LNCAP (cell line): ENCODE results near the gene HSD17B3.
A peak's percentile ranks its signal among the peaks of the same experiment; 100 is the strongest.

ENCODE experiments used
- TF ChIP-seq, protein P1 (sequence below): fragments of 450-650 bp; IDR thresholded peaks from 2 replicates; pipeline ENCODE4 v1.5.1; 2017; ENCODE audit warnings: mild to moderate bottlenecking

HSD17B3 gene

DNA sequence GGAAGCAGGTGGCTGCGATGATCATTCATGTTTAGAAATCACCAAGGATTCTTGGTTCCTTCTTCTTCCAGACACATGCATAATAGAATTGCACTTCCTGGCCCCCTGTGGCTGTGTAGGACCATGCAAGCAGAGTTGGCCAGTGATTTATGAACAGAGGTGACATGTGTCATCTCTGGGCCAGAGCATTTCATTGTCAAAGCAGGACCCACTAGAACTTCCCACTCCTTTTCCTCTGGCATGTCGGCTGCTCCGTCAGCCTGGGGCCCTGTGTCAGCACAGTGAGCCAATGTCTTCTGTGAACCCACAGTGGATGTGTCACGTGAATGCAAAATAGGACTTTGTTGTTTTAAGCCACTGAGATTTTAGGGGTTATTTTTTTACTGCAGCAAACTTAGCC is 59.2 kb downstream of the HSD17B3 start:
- TF ChIP-seq, protein P1, sequence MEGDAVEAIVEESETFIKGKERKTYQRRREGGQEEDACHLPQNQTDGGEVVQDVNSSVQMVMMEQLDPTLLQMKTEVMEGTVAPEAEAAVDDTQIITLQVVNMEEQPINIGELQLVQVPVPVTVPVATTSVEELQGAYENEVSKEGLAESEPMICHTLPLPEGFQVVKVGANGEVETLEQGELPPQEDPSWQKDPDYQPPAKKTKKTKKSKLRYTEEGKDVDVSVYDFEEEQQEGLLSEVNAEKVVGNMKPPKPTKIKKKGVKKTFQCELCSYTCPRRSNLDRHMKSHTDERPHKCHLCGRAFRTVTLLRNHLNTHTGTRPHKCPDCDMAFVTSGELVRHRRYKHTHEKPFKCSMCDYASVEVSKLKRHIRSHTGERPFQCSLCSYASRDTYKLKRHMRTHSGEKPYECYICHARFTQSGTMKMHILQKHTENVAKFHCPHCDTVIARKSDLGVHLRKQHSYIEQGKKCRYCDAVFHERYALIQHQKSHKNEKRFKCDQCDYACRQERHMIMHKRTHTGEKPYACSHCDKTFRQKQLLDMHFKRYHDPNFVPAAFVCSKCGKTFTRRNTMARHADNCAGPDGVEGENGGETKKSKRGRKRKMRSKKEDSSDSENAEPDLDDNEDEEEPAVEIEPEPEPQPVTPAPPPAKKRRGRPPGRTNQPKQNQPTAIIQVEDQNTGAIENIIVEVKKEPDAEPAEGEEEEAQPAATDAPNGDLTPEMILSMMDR: no peak

DNA sequence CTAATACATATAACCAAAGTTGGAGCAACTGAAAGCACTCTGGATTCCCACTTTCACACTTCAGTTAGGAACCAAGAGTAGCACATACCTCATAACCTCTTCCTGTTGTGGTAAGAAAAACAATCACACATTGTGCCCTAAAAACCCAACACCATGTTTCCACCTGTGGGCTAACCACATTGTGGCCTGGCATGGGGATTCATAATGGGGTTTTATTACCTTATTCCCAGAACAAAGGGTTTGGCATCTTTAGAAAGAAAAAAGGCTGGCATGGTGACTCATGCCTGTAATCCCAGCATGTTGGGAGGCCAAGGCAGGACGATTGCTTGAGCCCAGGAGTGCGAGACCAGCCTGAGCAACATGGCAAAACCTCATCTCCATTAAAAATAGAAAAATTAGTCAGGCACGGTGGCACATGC is 60.6 kb downstream of the HSD17B3 start:
- TF ChIP-seq, protein P1: no peak

DNA sequence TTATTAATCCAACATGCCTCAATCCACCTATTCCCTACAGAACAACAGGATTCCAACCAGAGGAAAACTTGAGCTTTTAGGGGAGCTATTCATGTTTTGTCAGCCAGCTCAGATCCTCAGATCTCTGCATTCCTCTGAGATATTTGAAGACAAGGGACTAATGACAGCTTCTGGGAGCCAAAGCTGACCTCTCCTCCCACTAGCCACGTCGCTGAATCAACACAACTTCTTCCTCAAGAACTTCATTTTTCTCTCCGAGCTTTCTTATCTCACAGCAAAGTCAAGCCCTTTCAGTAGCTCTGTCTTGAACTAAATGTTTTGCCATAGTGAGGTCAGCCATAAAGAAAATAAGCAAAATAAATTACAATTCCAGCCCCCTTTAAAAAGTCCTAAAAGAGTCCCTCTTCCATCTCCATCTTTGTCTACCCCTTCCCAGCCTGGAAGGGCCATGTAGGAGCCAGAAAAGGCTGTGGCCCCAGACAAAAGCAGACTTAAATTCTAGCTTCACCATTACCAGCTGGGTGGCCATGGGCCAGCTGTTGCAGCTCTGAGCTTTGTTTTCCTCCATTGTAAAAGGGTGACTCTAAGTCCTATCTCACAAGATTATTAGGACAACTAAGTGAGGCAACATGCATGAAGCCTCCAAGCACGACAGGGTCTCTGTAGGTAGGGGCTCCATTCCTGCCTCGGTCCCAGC is 65.0 kb downstream of the HSD17B3 start:
- TF ChIP-seq, protein P1: no peak

DNA sequence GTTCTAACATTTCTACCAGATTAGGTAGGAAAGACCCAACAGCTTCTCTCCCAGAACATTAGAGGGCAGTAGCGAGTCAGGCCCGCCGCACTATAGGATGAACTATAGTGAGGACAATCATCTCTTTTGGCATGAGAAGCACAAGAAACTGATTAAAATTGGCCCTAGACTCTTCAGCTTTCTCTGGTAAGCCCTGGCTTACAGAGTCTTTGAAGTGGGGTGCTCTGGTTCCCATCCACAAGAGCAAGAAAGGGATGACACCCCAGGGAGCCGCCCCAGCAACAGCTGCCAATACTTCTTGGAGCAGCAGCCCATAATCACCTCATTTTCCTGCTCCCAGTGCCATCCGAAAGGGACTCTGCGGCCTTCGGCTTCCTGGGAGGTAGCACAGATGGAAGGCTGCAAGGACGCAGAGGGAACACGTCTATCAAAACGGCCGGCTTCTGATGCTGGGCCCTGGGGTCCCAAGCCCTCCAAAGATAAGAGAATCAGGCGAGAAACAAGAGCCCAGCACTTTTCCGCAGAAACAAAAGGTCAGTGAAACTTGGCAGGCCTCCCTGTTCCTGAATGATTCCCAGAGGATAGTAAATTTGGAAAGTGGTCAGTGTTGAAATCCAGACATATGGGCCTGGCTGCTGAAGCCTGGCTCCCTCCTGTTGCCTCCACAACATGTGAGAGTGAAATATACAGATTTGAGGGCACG is 69.3 kb downstream of the HSD17B3 start:
- TF ChIP-seq, protein P1: peak; percentile 95

DNA sequence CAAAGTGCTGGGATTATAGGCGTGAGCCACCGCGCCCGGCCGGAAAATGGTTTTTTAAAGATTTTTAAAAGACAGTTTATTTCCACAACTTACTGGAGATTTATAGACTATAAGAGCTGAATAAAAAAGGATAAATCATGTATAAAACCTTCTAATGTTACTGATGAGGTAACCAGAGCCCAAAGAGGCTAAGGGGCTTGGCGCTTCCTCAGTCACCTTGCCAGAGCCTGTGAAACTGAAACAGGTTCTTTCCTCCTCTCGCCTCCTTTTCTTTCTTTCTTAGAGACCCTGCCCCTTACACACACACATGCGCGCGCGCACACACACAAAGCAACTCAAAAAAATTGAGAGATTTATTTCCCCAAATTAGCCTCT is 69.8 kb downstream of the HSD17B3 start:
- TF ChIP-seq, protein P1: no peak

DNA sequence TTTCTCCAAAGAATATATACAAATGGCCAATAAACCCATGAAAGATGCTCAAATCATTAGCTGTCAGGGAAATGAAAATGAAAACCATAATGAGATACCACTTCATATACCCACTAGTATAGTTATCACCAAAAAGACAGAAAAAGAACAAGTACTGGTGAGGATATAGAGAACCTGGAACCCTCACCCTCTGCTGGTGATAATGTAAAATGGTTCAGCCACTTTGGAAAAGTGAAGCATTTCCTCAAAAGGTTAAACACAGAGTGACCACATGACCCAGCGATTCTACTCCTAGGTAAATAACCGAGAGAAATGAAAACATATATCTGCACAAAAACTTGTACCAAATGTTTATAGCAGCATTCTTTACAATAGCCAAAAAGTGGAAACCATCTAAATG is 72.0 kb downstream of the HSD17B3 start:
- TF ChIP-seq, protein P1: no peak

DNA sequence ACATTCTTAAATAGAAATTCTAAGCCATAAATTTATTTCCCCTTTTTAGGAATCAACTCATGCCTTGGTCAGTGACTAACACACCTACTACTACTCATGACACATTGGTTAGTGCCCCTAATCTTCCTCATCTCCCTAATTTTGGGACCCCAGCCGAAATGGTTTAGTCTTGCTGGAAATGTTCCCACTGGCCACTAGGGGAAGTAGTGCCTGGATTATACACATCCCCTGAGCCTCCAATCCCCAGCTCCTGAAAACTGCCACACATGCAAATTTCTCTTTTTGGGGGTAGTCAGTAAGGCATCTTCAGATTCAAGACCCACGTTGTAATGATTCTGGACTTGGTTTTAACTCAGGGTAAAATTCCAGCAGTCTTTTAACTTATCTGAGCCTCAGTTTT is 79.8 kb downstream of the HSD17B3 start:
- TF ChIP-seq, protein P1: peak; percentile 26; the same call in 1 of the 2 replicates
